Eye (tissue), 1 donor: Measurements from ENCODE around the gene KCNE2.
"Not testable (repeated sequence)": the region's sequence is repeated elsewhere in the genome, so short reads cannot be mapped to it uniquely, and the experiment has no call there.

Experiments used
- DNase-seq: peaks from one replicate; pipeline ENCODE4 v3.0.0-alpha.2; 2015

The KCNE2 gene

DNA sequence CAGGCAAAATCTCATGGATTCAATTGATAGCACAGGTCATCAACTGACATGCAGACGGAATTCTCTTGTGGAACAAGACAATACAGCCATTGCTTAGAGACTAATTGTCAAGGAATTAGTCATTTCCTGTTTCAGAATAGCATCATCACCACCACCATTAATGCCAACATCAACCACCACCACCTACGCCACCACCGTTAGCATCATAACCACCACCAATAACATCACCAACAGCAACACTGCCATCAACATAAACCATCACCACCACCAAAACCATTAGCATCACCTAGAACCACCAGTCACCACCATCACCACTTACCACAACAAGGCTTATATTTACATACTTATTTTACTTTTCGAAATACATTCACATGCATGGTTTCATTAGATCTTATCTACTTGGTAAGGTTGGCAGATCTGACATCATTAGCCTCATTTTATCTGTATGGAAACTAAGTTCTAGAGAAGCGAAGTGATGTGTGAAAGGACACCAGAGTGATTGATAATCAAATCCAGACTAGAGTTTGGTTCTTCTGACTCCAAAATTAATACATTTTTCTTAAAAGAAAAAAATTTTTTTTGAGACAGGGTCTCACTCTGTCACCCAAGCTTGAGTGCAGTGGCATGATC is 53.8 kb downstream of the KCNE2 start:
- DNase-seq: not testable (repeated sequence)
